Peyer's patch (tissue), 4 donors: ENCODE measurements around the gene MEI1.

Experiments
- CTCF ChIP-seq, 6 experiments: fragments of 450-650 bp in 4 of 6; fragments of 200-600 bp in 2 of 6; sonication (generic) in 1 of 6; IDR thresholded peaks; one replicate each; pipeline ENCODE4 v1.5.1; 2017 to 2019; ENCODE audit warnings: antibody characterized with exemption in 6 of 6, mild to moderate bottlenecking in 3 of 6, moderate library complexity in 1 of 6
- POLR2A ChIP-seq, 2 donors: fragments of 450-650 bp; IDR thresholded peaks; one replicate each; pipeline ENCODE4 v1.5.1; 2017; ENCODE audit warnings: antibody characterized with exemption in 2 of 2, mild to moderate bottlenecking in 2 of 2, moderate library complexity in 2 of 2

DNA sequence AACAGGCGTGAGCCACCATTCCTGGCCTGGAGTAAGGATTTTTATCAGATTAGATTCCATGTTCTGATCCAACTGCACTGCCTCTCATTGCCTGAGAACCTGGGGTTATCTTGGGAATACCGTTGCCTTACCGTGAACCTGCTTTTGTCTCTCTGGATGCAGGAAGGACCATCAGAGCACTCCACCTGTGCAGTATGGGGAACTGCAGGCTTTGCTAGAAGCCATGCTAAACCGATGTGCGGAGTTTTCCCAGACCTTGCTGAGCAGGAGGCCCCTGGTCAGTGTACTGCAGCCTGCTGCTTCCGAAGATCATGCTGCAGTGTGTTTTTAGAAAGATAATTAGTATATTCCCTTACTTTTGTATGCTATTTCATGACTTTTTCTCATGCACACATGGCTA lies 43.6 kb downstream of the MEI1 start:
- TF ChIP-seq CTCF (IDR thresholded peaks at IDR 0.05), result no peak
- no peak for TF ChIP-seq POLR2A (IDR thresholded peaks at IDR 0.05)
